GM12873 (cell line): ENCODE data around the gene RREB1.

Experiments used
- TF ChIP-seq, protein P1 (sequence below): IDR thresholded peaks from 2 replicates; pipeline ENCODE4 v1.5.1; 2012; ENCODE audit warnings: low read depth, mild to moderate bottlenecking, moderate library complexity, low read length, control low read depth; ENCODE audit not compliant: insufficient read depth; ENCODE audit errors: missing control alignments

The RREB1 gene

DNA sequence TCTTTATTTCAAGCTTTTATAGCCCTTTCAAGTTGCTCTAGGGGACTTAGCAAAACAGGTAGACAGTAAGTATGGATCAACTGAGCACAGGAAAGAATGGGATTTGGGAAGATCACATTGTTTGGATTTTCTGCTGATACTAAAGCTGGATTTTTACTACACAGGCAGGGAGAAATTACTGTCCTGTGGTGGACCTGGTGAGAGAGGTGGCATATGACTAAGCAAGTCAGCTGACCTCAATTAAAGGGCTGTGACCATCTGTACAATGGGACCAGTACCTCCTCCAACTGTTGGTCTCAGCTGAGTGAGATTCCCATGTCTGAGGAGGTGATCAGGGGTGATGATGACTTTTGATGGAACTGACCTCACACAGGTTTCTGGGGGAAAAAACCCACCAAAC is 28.0 kb downstream of the RREB1 start:
- TF ChIP-seq, protein P1, sequence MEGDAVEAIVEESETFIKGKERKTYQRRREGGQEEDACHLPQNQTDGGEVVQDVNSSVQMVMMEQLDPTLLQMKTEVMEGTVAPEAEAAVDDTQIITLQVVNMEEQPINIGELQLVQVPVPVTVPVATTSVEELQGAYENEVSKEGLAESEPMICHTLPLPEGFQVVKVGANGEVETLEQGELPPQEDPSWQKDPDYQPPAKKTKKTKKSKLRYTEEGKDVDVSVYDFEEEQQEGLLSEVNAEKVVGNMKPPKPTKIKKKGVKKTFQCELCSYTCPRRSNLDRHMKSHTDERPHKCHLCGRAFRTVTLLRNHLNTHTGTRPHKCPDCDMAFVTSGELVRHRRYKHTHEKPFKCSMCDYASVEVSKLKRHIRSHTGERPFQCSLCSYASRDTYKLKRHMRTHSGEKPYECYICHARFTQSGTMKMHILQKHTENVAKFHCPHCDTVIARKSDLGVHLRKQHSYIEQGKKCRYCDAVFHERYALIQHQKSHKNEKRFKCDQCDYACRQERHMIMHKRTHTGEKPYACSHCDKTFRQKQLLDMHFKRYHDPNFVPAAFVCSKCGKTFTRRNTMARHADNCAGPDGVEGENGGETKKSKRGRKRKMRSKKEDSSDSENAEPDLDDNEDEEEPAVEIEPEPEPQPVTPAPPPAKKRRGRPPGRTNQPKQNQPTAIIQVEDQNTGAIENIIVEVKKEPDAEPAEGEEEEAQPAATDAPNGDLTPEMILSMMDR = no peak

DNA sequence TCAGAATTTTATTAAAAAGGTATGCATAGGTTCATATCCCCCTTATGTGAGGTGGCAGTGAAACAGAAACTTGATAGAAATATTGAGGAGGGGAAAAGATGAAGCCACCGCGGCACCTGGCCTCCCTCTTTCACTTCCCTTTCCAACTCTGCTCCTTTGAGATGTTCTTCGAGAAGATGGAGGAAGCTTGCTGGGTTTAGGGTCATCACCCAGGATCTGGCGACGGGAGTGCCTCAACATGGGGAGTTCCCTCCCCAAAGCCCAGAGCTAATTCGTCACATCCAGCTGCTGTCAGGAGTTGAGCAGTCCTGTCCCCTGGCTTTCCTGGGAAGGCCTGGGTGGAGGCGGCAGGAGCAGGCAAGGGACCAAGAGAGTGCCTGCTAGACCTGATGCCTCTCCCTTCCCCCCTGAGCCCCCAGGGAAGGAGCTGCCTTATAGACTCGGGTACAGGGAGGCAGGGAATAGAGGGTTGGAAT is 29.1 kb downstream of the RREB1 start:
- TF ChIP-seq, protein P1 = no peak

DNA sequence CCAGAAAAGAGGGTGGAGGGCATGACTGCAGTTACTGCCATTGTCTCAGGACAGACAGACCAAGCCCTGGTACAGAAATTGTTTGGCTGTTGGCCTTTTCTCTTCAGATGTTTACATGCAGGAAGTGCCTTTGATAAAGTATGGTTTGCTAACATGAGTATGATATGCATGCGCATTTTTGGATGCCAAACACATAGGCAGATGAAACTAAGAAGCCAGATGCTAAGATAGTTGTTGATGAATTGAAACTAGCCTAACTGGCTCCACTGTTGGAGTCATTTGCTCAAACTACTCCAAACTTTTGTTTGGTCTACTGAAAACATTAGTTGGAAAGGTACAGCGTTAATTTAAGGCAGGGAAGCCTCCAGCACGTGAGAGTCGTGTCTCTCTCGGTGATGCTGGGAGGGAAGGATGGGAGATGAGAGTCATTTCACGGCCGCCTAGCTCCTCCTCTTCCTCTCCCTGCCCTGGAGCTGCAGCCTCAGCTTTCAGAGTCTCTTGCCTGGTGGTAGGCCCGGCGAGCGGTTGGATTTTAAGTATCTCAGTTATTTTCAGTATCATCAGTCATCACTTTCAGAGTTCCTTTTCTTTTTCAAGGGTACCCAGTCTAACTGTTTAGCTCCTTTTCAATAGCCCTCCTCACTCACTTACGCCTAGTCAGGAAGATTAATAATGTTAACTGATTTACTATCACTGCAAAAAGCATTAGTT is 29.7 kb downstream of the RREB1 start:
- TF ChIP-seq, protein P1 = no peak

DNA sequence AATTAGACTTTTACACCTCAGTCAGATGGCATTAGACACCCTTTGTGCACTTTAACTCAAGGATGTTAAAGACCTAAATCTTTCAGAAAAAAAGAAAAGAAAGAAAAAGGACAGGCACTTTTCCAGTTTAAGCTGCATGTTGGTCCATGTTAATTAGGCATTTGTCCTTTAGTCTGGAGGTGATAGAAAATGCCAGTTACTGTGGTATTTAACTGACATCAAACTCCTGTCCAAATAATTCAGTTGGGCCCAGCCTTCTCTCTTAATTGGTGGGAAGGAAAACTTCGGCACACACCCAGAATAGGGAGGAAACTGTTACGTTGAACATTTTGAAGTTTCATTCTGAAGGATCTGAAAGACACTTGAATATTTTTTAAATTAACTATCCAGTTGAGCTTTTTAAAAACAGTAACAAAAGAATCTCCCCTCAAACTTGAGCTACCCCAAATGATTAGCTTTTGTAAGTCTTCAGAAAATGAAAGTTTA is 30.3 kb downstream of the RREB1 start:
- TF ChIP-seq, protein P1 = no peak

DNA sequence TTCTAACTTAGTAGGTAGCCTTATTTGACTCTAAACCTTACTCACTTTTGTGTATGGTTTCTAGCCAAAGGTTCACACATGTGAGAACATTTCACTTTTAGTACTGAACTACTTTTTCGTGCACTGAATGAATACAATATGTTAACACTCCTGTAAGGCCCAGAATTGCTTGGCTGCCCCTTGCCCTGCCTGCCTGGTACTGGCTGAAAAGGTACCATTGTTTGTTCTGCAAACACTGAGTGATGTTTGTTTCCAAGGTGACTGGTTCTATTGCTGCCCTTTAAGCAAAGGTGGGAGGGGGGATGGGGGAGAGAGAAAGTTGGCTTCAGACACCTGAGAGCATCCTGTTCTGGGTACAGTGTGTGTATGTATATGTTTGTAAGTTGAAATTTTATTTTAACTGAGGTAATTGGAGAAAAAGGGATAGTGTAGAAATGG is 31.2 kb downstream of the RREB1 start:
- TF ChIP-seq, protein P1 = no peak

DNA sequence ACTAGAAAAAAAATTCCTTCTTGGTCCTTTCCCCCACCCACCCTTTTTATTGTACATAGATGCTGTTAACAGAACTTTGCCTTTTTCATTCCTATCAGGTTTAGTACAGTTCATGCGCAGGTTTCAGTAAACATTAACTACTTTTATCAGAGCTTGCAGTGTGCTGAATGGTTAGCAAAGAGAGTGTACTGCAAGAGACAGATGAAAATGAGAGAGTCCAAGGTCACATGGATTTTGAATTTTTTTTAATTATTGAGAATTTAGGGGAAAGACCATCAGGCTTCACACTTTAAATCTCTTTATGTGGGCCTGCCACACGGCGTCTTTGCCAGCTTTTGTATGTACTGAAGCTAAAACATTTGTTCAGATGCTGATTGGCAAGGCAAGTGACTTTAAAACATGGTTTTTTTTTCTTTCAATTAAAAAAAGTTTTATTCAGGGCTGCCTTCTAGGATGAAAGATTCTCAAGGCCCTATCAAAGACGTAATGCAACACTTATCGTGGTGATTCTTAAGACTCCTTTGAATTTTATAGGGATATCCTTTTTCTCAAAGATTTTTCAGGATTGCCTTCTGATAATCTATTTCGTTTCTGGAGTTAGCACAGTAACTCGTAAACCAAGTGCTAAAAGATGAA is 32.2 kb downstream of the RREB1 start:
- TF ChIP-seq, protein P1 = no peak

DNA sequence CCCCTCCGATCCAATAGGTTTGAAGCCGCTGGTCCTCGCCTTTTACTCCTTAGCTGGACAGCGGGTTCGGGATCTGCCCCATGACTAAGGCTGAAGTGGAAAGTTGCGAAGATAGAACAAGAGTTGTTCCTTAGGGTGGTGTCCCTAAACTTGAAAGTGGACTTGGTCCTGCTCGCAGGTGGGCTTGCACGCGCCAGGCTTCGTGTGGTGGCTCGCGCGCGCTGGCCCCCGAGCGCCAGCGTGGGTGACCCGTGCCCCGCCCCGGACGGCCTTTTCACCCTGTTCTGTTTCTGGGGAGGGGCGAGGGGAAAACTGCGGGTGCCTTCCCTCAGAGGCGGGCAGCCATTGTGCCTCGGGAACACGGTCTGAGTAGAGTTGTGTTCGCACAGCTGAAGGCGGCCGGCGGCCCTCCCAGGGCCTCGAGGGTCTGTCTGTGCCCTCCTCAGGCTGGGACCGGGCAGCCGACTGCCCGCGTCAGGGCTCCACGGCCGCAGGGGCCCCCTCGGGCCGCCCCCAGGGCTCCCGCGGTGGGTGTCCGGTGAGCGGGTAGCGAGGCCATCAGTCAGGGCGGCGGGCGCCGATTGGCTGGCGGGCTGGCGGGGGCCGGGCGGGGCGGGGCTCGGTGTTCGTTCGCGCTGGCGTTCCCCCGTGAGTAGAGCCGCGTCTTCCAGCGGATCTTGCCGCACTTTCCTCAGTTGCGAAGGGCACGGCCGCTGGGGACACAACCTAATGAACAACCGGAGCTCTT is 33.0 kb downstream of the RREB1 start:
- TF ChIP-seq, protein P1 = no peak
